HG02798 (cell line): ENCODE results near the gene CALHM4.

Source experiments
- ATAC-seq: cut with Tn5 transposase; IDR thresholded peaks from one replicate; pipeline ENCODE4 v1.9.1; 2021; ENCODE audit warnings: mild to moderate bottlenecking; ENCODE audit not compliant: unreplicated experiment, poor library complexity

The CALHM4 gene, protein sequence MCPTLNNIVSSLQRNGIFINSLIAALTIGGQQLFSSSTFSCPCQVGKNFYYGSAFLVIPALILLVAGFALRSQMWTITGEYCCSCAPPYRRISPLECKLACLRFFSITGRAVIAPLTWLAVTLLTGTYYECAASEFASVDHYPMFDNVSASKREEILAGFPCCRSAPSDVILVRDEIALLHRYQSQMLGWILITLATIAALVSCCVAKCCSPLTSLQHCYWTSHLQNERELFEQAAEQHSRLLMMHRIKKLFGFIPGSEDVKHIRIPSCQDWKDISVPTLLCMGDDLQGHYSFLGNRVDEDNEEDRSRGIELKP

DNA sequence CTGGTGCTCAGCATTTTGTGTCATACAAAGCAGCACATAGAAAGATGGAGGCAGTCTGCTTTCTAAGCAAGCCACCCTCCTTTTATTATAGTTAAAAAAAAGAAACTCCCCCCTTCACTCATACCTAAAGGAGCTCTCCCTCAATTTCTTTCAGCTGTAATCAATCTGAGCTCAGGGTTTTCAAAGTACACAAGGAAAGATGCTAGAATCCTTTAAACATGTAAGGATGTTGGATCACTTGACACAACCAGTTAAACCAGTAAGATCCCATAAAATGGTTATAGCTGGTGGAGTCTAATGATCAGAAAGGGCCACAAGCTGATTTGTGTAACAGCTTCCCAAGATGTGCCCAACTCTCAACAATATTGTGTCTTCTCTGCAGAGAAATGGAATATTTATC, at the start of gene CALHM4:
TSS of gene CALHM4 (plus strand) at position 301 of the 400 bp plus-strand sequence. CDS start at position 344, 43 bp downstream.
- ATAC-seq, result no peak

DNA sequence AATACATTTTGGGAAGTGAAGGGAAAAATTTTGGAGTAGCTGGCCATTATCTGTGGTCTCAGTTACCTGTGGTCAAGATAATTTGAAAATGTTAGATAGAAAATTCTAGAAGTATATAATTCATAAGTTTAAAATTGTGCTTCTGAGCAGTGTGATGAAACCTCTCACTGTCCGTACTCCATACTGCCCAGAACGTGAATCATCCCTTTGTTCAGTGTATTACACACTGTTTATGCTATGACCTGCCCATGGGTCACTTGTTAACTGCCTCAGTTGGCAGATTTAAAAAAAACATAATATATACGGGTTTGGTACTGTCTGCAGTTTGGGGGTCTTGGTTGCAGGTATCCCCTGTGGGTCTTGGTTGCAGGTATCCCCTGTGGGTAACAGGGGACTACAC, 46.2 kb upstream of the CALHM4 start:
- ATAC-seq, result no peak

DNA sequence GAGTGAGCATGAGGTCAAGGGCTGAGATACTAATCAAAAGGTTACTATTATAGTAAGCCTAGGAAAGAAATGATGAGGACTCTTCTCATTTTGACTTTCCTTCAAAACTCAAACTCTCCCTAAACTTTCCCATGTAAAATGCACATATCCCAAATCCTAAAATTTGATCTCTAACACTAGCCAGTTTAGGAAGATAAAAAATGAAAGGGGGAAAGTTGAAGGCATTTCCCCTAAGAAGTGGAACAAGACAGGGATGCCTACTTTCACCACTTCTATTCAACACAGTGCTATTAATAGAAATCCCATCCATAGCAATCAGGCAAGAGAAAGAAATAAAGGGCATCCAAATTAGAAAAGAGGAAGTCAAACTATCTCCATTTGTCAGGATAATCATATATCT, 45.0 kb upstream of the CALHM4 start:
- ATAC-seq, result no peak

DNA sequence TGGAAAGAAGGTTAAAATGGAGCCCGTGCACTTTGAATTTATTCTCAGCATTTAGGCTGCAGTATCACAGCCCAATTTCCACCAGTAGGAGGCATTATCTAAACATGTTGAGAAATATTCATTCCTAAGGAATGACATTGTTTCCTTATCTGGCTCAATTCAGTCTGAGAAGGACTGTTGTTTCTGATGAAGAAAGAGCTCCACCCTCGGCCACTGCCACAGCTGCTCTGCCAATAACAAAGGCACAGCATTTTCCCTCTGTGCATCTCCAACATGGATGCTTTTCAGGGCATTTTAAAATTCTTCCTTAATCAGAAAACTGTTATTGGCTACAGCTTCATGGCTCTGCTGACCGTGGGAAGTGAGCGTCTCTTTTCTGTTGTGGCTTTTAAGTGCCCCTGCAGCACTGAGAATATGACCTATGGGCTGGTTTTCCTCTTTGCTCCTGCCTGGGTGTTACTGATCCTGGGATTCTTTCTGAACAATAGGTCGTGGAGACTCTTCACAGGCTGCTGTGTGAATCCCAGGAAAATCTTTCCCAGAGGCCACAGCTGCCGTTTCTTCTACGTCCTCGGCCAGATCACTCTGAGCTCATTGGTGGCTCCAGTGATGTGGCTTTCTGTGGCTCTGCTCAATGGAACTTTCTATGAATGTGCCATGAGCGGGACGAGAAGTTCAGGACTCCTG, 42.0 kb upstream of the CALHM4 start, which contains the start of gene CALHM5:
TSS of gene CALHM5 (plus strand) at position 216 of the 687 bp plus-strand sequence. CDS start at position 274, 58 bp downstream.
- ATAC-seq, result no peak

DNA sequence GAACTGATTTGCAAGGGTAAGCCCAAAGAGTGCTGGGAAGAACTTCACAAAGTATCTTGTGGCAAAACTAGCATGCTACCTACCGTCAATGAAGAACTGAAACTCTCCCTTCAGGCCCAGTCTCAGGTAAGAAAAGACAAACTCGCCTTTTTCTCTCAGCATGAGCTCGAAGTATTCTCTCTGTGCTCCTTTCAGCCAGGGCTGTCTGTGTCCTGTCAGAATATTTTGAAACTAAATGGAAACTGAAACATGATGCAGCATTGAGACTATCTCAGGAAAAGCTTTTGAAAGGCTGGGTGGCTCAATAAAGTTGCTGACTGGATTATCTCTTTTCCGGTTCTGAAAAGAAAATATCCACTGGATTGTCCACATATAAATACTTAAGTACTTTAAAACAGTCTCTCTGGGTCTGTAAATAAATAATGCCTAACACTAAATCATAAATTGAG, 41.4 kb upstream of the CALHM4 start:
- peak; percentile 85 for ATAC-seq

DNA sequence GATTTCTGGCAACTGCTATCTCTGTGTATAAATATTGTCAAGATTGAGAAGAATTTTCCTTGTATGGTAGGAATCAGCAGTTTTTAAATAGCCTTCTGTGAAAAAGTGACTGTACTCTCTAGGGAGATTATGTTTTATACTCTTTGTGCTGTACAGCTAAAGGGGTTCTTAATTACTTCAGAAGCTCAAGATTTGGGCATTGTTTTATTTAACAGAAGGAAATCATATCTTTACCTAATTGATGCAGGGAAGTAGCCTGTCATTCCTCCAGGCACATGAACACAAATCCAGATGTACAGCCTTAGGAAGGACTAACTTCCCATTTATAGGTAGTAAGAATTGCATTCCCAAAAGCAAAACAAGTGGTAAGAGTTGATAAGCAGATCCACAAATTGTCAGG, 40.8 kb upstream of the CALHM4 start:
- ATAC-seq, result no peak

DNA sequence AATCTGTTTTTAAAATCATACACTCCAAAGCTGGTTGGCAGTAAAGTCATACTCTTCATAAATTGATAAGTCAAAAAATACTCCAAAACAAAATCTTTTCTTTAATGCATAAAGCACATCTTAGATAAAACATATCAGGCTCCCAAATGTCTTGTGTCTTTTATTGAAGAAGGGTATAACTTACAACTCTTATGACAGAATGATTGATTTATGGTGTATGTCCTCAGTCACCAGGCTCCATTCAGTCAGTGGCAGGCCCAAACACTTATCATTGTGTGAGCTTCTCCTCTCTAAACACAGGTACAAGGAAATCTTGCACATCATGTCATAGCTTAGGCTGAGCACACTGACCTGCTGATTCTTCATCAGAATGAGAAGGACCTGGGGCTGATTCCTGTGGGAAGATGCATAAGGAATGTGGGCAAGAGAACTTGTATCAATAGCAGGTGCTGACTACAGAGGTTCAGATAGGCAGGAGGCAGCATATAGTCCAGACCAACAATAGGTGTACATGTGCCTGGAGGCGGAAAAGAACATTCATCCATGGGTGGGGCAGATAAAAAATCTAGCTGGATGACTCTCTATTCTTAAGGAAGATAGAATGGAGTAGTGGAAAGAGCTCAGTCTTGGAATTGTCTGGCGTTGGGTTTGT, 40.2 kb upstream of the CALHM4 start:
- ATAC-seq, result no peak

DNA sequence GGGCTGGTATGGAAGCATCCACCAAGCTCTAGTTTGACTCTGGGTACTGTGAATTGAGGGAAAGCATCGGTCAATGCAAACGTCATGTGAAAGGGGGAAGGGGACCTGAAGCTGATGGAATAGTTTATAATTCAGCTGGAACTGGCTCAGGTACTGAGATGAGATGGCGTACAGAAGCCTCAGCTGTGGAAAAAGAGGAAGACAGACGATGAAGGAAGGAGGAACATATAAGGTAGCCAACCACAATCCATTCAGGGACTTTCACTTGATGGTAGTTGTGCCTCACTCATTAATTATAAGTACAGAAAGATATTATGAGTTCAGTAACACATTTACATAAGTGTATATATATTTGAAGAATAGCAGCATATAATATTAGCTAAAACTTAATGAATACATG, 39.4 kb upstream of the CALHM4 start:
- ATAC-seq, result no peak

DNA sequence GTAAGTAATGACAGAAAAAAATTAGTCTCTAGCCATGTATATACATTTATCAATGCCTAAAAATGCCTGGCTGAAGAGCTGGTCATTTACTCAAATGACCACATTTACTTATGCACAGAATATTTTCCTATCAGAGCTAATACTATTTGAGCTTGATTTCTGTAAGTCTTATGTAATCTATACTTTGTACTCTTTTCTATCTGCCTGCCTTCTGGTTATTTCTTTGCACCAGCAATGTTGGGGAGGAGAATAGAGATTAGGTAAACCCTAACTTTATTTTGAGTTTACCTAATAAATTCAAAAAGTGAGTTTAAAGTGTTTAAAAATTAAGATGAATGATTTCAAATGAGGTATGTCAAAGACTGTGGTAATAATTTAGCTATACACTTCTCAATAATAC, 38.4 kb upstream of the CALHM4 start:
- no peak for ATAC-seq

DNA sequence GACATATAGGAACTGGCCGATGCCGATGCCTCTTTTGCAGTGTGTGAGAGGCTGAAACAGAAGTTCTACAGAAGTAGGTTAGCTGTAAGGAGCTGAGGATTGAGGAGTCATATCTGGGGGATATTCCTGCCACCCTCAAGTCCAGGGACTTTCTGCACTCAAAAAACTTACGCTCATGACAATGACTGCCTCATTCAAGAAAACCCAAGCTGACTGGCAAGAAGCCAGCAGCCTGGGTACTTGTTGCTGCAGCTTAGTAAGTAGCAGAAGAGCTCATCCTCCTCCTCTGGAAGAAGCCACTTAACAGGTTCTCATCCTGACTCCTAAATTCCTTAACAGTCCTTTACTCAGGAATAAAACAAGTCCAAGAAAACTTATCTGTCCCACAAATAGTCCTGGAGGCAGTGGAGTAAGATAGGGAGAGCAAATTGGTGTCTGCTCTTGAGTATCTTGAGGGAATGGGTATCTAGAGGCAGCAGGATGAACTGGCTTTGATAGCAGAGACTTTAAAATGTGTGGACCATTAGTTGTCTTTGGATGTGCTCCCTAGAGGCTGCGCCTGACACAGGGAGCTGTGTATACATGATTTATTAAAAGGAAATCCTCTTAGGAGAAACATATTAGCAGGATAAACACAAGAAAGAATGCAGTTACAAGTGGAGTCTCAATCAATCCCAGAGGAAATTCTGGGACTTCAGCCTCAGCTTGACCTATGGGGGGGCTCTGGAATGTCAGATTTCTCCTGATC, 34.8 kb upstream of the CALHM4 start:
- ATAC-seq, result no peak

DNA sequence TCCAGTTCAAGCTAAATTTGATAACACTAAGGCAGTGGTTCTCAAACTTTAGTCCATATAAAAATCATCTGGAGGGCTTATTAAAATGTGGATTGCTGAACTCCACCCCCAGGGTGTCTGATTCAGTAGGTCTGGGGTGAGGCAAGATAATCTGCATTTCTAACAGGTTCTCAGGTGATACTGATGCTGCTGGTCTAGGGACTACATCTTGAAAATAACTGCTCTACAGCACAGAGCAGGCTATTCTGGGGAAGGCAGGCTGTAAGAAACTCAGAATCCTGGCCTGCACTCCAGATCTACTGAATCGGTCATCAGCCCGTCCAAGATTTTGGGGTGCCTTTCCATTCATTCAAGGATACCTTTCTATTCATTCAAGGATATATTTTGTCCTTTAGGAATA, 30.7 kb upstream of the CALHM4 start:
- no peak for ATAC-seq

DNA sequence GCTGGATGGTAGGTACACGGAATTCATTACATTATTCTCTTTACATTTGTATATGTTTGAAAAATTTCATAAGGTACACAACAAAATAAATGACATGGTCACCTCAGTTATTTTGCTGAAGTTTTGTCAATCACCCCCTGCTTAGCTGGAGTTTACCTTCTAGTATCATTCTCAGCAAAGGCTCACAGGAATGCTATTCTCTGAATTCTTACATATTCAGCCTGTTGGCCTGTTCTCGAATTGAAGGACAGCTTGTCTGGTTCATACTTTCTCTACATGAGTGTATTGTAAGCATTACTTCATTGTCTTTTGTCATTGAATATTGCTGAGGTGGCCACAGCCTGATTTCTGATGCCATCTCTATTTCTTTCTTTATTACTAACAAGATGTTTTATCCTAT, 29.3 kb upstream of the CALHM4 start:
- ATAC-seq, result no peak

DNA sequence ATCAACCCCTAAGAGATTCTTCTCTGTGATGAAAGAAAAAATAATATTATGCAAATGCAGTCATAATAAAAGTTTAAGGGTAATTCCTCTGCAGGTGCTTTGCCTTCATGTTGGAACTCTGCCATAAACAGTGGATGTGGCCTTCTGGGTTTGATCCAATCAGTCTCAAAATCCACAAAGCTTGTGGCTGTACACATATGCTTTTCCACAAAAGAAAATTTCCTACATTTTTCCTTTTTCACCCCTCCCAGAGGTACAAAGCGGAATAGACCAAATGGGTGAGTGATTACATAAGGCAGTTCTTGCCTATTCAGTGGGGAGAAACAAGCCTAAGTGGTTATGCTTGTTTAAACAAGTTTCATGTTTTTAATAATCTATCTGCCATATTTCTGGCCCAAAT, 25.4 kb upstream of the CALHM4 start:
- ATAC-seq, result no peak

DNA sequence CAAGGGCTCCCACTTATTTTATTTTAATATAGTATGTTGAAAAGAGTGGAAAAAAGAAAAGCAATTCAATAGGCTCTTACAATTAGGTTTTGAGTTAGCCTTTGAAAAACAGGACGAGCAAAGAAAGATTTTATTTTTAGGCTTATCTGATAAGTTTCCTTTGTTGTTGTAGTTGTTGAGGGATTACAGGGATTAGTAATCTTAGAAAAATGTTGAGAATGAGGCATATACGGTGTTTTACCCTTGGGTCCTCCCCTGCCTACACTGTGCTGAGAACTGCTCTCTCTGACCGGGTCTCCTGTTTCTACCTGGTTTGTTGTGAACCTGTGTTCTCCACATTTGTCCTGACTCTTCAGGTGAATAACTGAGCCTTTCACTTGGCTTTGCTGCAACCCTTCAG, 24.8 kb upstream of the CALHM4 start:
- no peak for ATAC-seq

DNA sequence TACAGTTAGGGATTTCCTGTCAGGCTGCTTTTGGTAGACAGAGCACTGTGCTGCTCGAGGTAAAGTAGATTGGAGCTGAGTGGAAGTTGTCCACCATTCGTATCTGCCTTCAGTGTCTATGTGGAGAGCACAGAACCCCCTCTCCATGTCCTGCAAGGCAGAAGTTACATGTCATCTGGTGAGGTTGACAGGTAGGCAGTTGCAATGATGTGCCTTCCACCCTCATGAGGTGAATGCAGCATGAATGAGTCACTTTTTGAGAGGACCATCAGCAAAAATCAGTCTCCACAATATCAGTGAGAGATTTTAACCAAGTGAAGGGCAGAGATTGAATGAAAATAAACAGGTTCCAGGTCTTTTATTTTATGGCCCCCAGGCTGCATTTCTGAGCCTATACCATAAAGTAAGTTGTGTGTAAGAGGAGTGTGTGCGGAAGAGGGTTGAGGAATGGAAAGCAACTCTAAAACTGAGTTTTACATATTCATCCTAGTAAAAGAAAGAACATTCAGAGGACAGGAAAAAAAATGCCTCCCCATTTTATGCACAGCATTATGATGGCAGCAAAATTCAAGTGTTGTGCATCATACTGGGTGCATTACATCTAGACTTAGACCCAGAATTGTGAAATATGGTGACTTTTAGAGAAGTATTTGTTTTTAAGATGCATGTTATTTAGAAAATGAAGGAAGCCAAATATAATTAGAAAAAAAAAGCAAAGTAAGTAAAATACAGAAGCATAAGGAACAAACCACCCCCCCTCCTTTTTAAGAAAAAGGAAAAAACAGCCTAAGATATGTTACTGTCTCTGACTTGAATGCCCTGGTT, 23.9 kb upstream of the CALHM4 start:
- ATAC-seq, result no peak

DNA sequence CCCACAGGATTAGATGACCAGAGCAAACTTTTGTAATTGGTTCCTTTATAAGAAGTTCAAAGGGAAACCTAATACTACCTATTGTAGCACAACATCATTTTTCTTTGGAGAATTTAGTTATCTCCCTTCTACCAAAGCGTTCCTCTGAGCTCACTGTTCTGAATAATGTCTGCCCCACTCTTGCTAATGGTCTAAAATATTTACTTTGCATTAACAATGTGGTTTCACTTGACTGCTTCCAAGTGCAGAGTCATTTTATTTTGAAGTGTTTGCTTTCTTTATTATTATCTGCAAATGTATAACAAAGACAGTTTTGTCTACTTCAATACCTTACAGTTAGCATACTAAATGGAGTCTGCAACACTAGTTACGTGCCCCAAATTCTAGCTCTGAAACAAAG, 23.1 kb upstream of the CALHM4 start:
- ATAC-seq, result no peak

DNA sequence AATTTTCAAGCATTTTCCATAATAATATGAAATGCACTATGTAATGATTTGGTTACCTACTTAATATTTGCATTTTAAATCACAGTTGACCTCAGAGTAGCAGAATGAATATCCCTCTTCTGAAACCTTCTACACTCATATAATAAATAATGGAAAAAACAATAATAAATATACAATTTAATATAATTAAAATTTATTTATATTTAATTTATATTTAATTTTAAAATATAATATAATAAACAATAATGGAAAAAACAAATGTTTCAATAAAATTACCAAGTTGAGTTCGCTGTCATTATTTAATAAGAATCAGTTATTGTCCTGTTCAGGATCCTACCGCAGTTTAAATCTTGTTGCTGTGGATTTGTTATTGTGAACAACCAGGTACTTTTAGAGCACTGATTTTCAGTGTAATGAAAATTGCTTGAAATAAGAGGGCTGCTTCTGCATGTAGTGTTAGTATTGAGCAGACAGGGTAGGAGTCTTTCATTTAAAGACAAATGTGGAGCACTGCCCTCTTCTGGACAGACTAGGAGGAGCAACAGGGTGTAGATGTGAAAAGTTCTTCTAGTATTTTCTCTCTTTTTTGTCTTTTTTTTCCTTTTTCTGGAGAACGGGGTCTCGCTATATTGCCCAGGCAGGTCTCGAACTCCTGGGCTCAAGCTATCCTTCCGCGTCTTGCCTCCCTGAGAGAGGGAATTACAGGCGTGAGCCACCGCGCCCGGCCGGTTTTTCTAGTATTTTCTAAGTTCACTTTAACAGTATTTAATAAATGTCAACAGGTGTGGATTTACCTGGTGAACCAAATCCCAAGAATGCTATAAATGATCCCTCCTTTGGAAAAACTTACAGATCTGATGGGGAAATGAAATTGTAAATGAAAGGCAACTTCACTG, 21.6 kb upstream of the CALHM4 start:
- peak; percentile 77 for ATAC-seq

DNA sequence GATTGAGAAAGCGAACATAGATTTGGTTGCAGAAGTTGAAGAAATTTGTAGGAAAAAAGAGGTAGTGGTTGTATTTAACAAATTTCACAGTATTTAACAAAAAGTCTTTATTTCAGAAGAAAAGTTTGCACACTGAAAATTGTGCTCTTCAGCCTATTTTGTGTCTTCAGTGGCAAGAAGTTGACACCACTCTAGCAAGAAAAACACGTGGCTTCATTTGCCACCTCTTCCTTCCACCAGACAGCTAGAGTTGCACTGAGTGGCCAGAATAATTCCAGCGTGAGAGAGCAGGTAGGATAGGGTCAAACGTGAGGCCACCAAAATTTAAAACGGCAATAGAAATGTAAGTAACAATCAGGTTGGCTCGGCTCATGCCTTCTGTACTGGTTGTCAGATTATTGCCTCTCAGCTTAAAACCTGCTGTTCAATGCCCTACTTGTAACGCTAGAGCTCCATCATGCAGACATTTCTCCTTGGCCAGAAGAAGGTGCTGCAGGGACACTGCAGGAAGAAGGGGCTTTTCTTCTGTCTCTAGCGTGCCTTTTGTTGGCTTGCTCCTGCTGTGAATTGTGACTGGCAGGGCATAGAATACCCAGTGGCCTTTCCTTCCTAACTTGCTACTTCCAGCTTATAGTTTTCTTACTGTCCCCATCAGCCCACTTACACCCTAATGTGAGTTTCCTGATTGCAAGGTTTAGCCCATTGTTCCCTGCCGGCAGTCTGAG, 20.2 kb upstream of the CALHM4 start:
- no peak for ATAC-seq
